ENCODE data around the gene TRMT2A.

DNA sequence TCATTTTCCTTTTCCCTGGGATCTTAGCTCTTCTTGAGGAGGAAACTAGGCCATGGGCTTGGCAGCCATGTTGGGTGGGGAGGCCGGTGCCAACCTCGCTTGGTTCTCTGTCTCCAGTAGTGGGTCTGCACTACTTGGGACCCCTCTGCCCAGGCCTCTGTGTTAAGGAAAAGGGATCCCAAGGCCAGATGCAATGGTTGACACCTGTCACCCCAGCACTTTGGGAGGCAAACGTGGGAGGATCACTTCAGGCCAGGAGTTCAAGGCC, 12.7 kb upstream of the TRMT2A start:
- no peak for TF ChIP-seq RAD21 (IDR thresholded peaks at IDR 0.05; ENCODE audit: insufficient read depth, low read depth, low read length)
- no peak for TF ChIP-seq BACH1 (IDR thresholded peaks at IDR 0.05; ENCODE audit: borderline replicate concordance)
- no peak for TF ChIP-seq CBFB (IDR thresholded peaks at IDR 0.05; ENCODE audit: low read depth)
- TF ChIP-seq, protein P1, sequence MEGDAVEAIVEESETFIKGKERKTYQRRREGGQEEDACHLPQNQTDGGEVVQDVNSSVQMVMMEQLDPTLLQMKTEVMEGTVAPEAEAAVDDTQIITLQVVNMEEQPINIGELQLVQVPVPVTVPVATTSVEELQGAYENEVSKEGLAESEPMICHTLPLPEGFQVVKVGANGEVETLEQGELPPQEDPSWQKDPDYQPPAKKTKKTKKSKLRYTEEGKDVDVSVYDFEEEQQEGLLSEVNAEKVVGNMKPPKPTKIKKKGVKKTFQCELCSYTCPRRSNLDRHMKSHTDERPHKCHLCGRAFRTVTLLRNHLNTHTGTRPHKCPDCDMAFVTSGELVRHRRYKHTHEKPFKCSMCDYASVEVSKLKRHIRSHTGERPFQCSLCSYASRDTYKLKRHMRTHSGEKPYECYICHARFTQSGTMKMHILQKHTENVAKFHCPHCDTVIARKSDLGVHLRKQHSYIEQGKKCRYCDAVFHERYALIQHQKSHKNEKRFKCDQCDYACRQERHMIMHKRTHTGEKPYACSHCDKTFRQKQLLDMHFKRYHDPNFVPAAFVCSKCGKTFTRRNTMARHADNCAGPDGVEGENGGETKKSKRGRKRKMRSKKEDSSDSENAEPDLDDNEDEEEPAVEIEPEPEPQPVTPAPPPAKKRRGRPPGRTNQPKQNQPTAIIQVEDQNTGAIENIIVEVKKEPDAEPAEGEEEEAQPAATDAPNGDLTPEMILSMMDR (IDR thresholded peaks at IDR 0.05 in 2 of 3, conservative IDR thresholded peaks at IDR 0.05 in 1 of 3; ENCODE audit: control insufficient read depth in 2 of 3, extremely low read depth in 1 of 3, insufficient read depth in 1 of 3, low read depth in 3 of 3, low read length in 3 of 3) = no peak
- no peak for TF ChIP-seq TARDBP (IDR thresholded peaks at IDR 0.05; ENCODE audit: borderline replicate concordance)
- TF ChIP-seq, protein P2, sequence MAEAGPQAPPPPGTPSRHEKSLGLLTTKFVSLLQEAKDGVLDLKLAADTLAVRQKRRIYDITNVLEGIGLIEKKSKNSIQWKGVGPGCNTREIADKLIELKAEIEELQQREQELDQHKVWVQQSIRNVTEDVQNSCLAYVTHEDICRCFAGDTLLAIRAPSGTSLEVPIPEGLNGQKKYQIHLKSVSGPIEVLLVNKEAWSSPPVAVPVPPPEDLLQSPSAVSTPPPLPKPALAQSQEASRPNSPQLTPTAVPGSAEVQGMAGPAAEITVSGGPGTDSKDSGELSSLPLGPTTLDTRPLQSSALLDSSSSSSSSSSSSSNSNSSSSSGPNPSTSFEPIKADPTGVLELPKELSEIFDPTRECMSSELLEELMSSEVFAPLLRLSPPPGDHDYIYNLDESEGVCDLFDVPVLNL (IDR thresholded peaks at IDR 0.05; ENCODE audit: low read depth, low read length) = no peak
- TF ChIP-seq, protein P3, sequence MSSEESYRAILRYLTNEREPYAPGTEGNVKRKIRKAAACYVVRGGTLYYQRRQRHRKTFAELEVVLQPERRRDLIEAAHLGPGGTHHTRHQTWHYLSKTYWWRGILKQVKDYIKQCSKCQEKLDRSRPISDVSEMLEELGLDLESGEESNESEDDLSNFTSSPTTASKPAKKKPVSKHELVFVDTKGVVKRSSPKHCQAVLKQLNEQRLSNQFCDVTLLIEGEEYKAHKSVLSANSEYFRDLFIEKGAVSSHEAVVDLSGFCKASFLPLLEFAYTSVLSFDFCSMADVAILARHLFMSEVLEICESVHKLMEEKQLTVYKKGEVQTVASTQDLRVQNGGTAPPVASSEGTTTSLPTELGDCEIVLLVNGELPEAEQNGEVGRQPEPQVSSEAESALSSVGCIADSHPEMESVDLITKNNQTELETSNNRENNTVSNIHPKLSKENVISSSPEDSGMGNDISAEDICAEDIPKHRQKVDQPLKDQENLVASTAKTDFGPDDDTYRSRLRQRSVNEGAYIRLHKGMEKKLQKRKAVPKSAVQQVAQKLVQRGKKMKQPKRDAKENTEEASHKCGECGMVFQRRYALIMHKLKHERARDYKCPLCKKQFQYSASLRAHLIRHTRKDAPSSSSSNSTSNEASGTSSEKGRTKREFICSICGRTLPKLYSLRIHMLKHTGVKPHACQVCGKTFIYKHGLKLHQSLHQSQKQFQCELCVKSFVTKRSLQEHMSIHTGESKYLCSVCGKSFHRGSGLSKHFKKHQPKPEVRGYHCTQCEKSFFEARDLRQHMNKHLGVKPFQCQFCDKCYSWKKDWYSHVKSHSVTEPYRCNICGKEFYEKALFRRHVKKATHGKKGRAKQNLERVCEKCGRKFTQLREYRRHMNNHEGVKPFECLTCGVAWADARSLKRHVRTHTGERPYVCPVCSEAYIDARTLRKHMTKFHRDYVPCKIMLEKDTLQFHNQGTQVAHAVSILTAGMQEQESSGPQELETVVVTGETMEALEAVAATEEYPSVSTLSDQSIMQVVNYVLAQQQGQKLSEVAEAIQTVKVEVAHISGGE (CRISPR knock-in tag; IDR thresholded peaks at IDR 0.05) = no peak
- TF ChIP-seq CEBPB (IDR thresholded peaks at IDR 0.05; ENCODE audit: borderline replicate concordance in 1 of 2, low read depth in 2 of 2, low read length in 2 of 2) = no peak
- TF ChIP-seq, protein P4, sequence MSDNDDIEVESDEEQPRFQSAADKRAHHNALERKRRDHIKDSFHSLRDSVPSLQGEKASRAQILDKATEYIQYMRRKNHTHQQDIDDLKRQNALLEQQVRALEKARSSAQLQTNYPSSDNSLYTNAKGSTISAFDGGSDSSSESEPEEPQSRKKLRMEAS (IDR thresholded peaks at IDR 0.05; ENCODE audit: low read depth, low read length) = no peak
- TF ChIP-seq CREM (IDR thresholded peaks at IDR 0.05; ENCODE audit: low read depth) = no peak
- no peak for TF ChIP-seq NFYB (IDR thresholded peaks at IDR 0.05; ENCODE audit: insufficient read depth, low read depth, low read length)

All from GM12878 (cell line).